ENCODE data around the gene RIN3. TPM values are rescaled to one million over a fixed set of nuclear protein-coding genes. Genes with fewer than 3 reads are reported as not detected.

RIN3 gene
- total and polyA plus RNA-seq, 2 of the 4 experiments (the other 2 are of a cell fraction), result 2.5 to 11.1 TPM

DNA sequence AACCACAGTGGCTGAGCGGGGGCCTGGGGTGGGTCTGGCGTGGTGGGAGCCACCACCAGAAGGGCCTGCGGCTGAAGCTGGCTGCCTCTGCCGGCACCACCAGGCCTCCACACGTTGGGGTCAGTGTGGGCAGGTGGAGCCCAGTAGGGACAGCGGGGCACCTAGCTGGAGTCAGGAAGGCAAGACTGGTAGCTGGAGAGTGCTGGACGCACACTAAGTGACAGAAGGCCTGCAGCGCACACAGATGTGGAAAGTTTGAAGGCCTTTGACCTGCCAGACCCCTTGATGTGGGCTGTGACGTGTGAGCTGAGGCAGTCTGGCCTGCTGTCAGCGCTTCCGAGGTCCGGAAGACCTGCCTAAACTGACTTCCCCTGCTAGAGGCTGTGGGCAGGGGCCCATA, 26.3 kb downstream of the RIN3 start:
- WGBS, 2 experiments (ENCODE audit: extremely low coverage in 2 of 2, insufficient read length in 1 of 2), result 59% methylated on average over 6 of the region's 12 CpGs; no CpG with 5 or more reads in 1 of the 2 experiments
- Histone ChIP-seq H2AK5ac (ENCODE audit: low read depth, low read length) (peak overlapping the region; percentile 97), H3K4me1 (ENCODE audit: control insufficient read depth, insufficient read depth, low read length) (peaks cover 17% of the 10 kb centered on the region), H3K18ac (ENCODE audit: low read depth, low read length) (peak overlapping the region; percentile 43), H3K4me3 (ENCODE audit: insufficient read depth, low read depth, low read length) (no peak overlapping the region), H4K20me1 (ENCODE audit: insufficient read depth, low read length) (peaks cover 15% of the 10 kb centered on the region), H2BK120ac (ENCODE audit: low read depth, low read length) (peak overlapping the region; percentile 89), H2AFZ (replicated peaks; ENCODE audit: low read length, poor library complexity) (peak overlapping the region; percentile 77), H3K23ac (ENCODE audit: low read depth, low read length) (peak overlapping the region; percentile 55), H4K5ac (ENCODE audit: low read depth, low read length) (peak overlapping the region; percentile 31), H3K9ac (ENCODE audit: low read depth, low read length) (peak overlapping the region; percentile 32), H3K56ac (ENCODE audit: extremely low read depth, insufficient read depth, low read length) (peak overlapping the region; percentile 93; the same call in 1 of the 2 replicates), H2BK5ac (ENCODE audit: low read depth, low read length, poor library complexity, severe bottlenecking) (peak overlapping the region; percentile 91), H2BK20ac (ENCODE audit: low read depth, low read length) (peak overlapping the region; percentile 77), H3K79me1 (ENCODE audit: low read depth in 1 of 2, low read length in 2 of 2) (peaks cover 33 to 74% of the 10 kb centered on the region in 2 experiments), H3K27ac (ENCODE audit: insufficient read depth, low read length) (peak overlapping the region; percentile 80), H3K9me1 (ENCODE audit: insufficient read depth, low read length) (peaks cover 20% of the 10 kb centered on the region), H4K91ac (ENCODE audit: insufficient read depth, low read depth, low read length) (peak overlapping the region; percentile 94), H3K9me3 (ENCODE audit: control insufficient read depth, insufficient read depth, low read length) (no peaks in the 10 kb centered on the region), H3K4me2 (ENCODE audit: low read depth, low read length) (peak overlapping the region; percentile 16; the same call in 1 of the 2 replicates), H4K8ac (ENCODE audit: low read depth in 2 of 2, low read length in 2 of 2) (peak overlapping the region; percentile 58 to 74), H2AK9ac (replicated peaks; ENCODE audit: low read depth, low read length, poor library complexity) (peak overlapping the region; percentile 91), H3K27me3 (ENCODE audit: control insufficient read depth, insufficient read depth, low read length) (no peaks in the 10 kb centered on the region), H2BK15ac (ENCODE audit: low read depth, low read length) (peak overlapping the region; percentile 68; the same call in 2 of the 3 replicates), H3K14ac (replicated peaks; ENCODE audit: low read depth, low read length) (peak overlapping the region; percentile 61), H3K36me3 (ENCODE audit: control insufficient read depth, insufficient read depth, low read length) (no peaks in the 10 kb centered on the region), H3K4ac (ENCODE audit: low read depth, low read length) (peak overlapping the region; percentile 84)
- ATAC-seq (ENCODE audit: low read depth) (no peak; the same call in 1 of the 2 replicates), DNase-seq (peak; percentile 56)
- ChIA-PET POLR2A (ENCODE audit: unreplicated experiment) (no interaction called here), CTCF (no interaction called here)
- in situ Hi-C loops (cut with MboI; ENCODE audit: low sequenced_read_pairs), result no loop called here
- BruUV-seq (replicated peaks), result no TSS peak
- dilution Hi-C loops (cut with HindIII; ENCODE audit: low sequenced_read_pairs, unreplicated experiment), result no loop called here
- TF ChIP-seq, protein P1, sequence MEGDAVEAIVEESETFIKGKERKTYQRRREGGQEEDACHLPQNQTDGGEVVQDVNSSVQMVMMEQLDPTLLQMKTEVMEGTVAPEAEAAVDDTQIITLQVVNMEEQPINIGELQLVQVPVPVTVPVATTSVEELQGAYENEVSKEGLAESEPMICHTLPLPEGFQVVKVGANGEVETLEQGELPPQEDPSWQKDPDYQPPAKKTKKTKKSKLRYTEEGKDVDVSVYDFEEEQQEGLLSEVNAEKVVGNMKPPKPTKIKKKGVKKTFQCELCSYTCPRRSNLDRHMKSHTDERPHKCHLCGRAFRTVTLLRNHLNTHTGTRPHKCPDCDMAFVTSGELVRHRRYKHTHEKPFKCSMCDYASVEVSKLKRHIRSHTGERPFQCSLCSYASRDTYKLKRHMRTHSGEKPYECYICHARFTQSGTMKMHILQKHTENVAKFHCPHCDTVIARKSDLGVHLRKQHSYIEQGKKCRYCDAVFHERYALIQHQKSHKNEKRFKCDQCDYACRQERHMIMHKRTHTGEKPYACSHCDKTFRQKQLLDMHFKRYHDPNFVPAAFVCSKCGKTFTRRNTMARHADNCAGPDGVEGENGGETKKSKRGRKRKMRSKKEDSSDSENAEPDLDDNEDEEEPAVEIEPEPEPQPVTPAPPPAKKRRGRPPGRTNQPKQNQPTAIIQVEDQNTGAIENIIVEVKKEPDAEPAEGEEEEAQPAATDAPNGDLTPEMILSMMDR (conservative IDR thresholded peaks at IDR 0.05; ENCODE audit: low read depth, low read length), result no peak
- TF ChIP-seq RAD21 (IDR thresholded peaks at IDR 0.05; ENCODE audit: low read length), result no peak
- no peak for TF ChIP-seq CHD1 (IDR thresholded peaks at IDR 0.05; ENCODE audit: low read depth, low read length)
- no peak for TF ChIP-seq MAZ (IDR thresholded peaks at IDR 0.05; ENCODE audit: borderline replicate concordance, low read depth, low read length)
- TF ChIP-seq RFX5 (IDR thresholded peaks at IDR 0.05; ENCODE audit: low read depth, low read length), result no peak
- no peak for TF ChIP-seq BHLHE40 (IDR thresholded peaks at IDR 0.05; ENCODE audit: low read depth, low read length)
- intact Hi-C loops (cut with micrococcal nuclease), result loop anchor here (1.0 to 5.0 kb wide), 4 partner anchors 39 to 146 kb away; no protein-coding TSS in a partner anchor
